HCT116 (cell line): ENCODE results near the gene PDE4B. TPM values are rescaled to one million over a fixed set of nuclear protein-coding genes. Genes with fewer than 3 reads are reported as not detected.

Experiments
- ATAC-seq: fragments of 200-7000 bp; cut with Tn5 transposase; 2 replicates; pipeline ENCODE4 v1.9.1; 2020; ENCODE audit warnings: mild to moderate bottlenecking, moderate library complexity
- BruUV-seq: library from RNA; stranded (reverse); fragments of 400-500 nt; replicated peaks from 2 replicates; lab custom pipeline; 2021; lab: Mats Ljungman, UMichigan
- CTCF ChIA-PET: fragments of 300-600 bp; sonication (Branson Sonifier 250); formaldehyde crosslinking; loops from one replicate; lab custom pipeline; 2021; ENCODE audit warnings: antibody characterized with exemption; lab: Charles Lee
- POLR2A ChIA-PET: fragments of 300-600, 350-600 bp; sonication (Branson Sonifier 250); formaldehyde crosslinking; loops from one replicate; lab custom pipeline; 2021; ENCODE audit warnings: antibody characterized with exemption; lab: Charles Lee
- RAD21 ChIA-PET, 2 experiments: fragments of 300-600 bp; sonication (Branson Sonifier 250); formaldehyde crosslinking; loops; one replicate each; lab custom pipeline; 2023; ENCODE audit warnings: low total read pairs in 2 of 2; ENCODE audit not compliant: uncharacterized antibody in 2 of 2, unreplicated experiment in 2 of 2, low non-redundant PET in 1 of 2; lab: Charles Lee
- DNase-seq: peaks from one replicate; pipeline ENCODE4 v3.0.0-alpha.2; 2010; ENCODE audit warnings: low read depth, low spot score
- H2AFZ ChIP-seq: fragments of 200-600 bp; shearing (Covaris generic), sonication (generic); 2 replicates; pipeline ENCODE4 v1.6.1; 2017; ENCODE audit warnings: low read depth, mixed run types, mixed read lengths, antibody characterized with exemption, low read length; ENCODE audit not compliant: poor library complexity, severe bottlenecking
- H3K27ac ChIP-seq: 2 replicates; pipeline ENCODE4 v1.5.1; 2012; ENCODE audit warnings: low read depth, low read length
- H3K27me3 ChIP-seq: fragments of 200-600 bp; sonication (generic); 2 replicates; pipeline ENCODE4 v1.6.1; 2016; ENCODE audit warnings: mixed run types, low read length, mixed read lengths; ENCODE audit not compliant: insufficient read depth
- H3K36me3 ChIP-seq, 2 experiments: fragments of 200-500 bp in 1 of 2; fragments of 200-600 bp in 1 of 2; sonication (Bioruptor generic) in 1 of 2; sonication (generic) in 1 of 2; 2 replicates each; pipeline versions ENCODE4 v1.5.1 to v1.6.1; 2014 to 2016; ENCODE audit warnings: low read length in 2 of 2, inconsistent platforms in 1 of 2, mixed read lengths in 1 of 2, mixed run types in 1 of 2; ENCODE audit not compliant: insufficient read depth in 2 of 2, control insufficient read depth in 1 of 2
- H3K4me1 ChIP-seq, 2 experiments: fragments of 200-600 bp in 1 of 2; sonication (generic) in 1 of 2; 2 replicates each; pipeline versions ENCODE4 v1.5.1 to v1.6.1; 2012 to 2017; ENCODE audit warnings: low read length in 2 of 2, inconsistent platforms in 1 of 2, mild to moderate bottlenecking in 1 of 2, mixed read lengths in 1 of 2, mixed run types in 1 of 2, moderate library complexity in 1 of 2; ENCODE audit not compliant: insufficient read depth in 2 of 2, control insufficient read depth in 1 of 2
- H3K4me2 ChIP-seq: fragments of 200-600 bp; sonication (generic); 2 replicates; pipeline ENCODE4 v1.6.1; 2017; ENCODE audit warnings: mixed run types, low read length, mixed read lengths
- H3K4me3 ChIP-seq, 2 experiments: fragments of 200-600 bp in 1 of 2; sonication (generic) in 1 of 2; replicated peaks in 1 of 2; 2 replicates each; pipeline ENCODE4 v1.5.1; 2011 to 2016; ENCODE audit warnings: low read length in 2 of 2, control low read depth in 1 of 2, low read depth in 1 of 2, mild to moderate bottlenecking in 1 of 2, mixed read lengths in 1 of 2, mixed run types in 1 of 2
- H3K79me2 ChIP-seq: fragments of 200-600 bp; sonication (generic); 2 replicates; pipeline ENCODE4 v1.6.1; 2017; ENCODE audit warnings: mild to moderate bottlenecking, mixed run types, low read length, moderate library complexity, mixed read lengths; ENCODE audit not compliant: insufficient read depth
- H3K9ac ChIP-seq: fragments of 200-600 bp; sonication (generic); 2 replicates; pipeline ENCODE4 v1.6.1; 2016; ENCODE audit warnings: low read length, mixed read lengths
- H3K9me2 ChIP-seq: fragments of 200-600 bp; sonication (generic), shearing (Covaris generic); 2 replicates; pipeline ENCODE4 v1.6.1; 2017; ENCODE audit warnings: mixed run types, mild to moderate bottlenecking, moderate library complexity; ENCODE audit not compliant: insufficient read depth
- H3K9me3 ChIP-seq, 2 experiments: fragments of 200-500 bp in 1 of 2; fragments of 200-600 bp in 1 of 2; sonication (Bioruptor generic) in 1 of 2; sonication (generic) in 1 of 2; 2 replicates each; pipeline ENCODE4 v1.6.1; 2014 to 2017; ENCODE audit warnings: low read length in 2 of 2, mixed read lengths in 2 of 2, inconsistent platforms in 1 of 2, low read depth in 1 of 2, mild to moderate bottlenecking in 1 of 2, mixed run types in 1 of 2, moderate library complexity in 1 of 2; ENCODE audit not compliant: control insufficient read depth in 1 of 2, insufficient read depth in 1 of 2
- H4K20me1 ChIP-seq: fragments of 200-600 bp; sonication (generic), shearing (Covaris generic); 2 replicates; pipeline ENCODE4 v1.6.1; 2017; ENCODE audit warnings: mixed run types, mild to moderate bottlenecking, moderate library complexity; ENCODE audit not compliant: insufficient read depth
- CBX3 ChIP-seq: IDR thresholded peaks from 2 replicates; pipeline ENCODE4 v1.6.1; 2012; ENCODE audit warnings: low read depth
- CTCF ChIP-seq, 3 experiments: fragments of 200-600 bp in 1 of 3; sonication (generic) in 1 of 3; IDR thresholded peaks in 2 of 3; conservative IDR thresholded peaks in 1 of 3; 2 replicates each; pipeline ENCODE4 v1.5.1; 2012 to 2017; ENCODE audit warnings: low read depth in 2 of 3, low read length in 2 of 3, antibody characterized with exemption in 1 of 3, borderline replicate concordance in 1 of 3, control low read depth in 1 of 3, mild to moderate bottlenecking in 1 of 3, mixed read lengths in 1 of 3, mixed run types in 1 of 3, moderate library complexity in 1 of 3; ENCODE audit not compliant: insufficient read depth in 1 of 3
- POLR2A ChIP-seq: IDR thresholded peaks from 2 replicates; pipeline ENCODE4 v1.7.0; 2011; ENCODE audit warnings: borderline replicate concordance; ENCODE audit not compliant: insufficient read depth, insufficient read length; ENCODE audit errors: extremely low read depth
- POLR2AphosphoS5 ChIP-seq: IDR thresholded peaks from 2 replicates; pipeline ENCODE4 v1.6.1; 2011; ENCODE audit warnings: mild to moderate bottlenecking, low read depth, low read length, moderate library complexity
- SIN3A ChIP-seq: IDR thresholded peaks from 2 replicates; pipeline ENCODE4 v1.6.1; 2012; ENCODE audit warnings: low read depth
- TCF7L2 ChIP-seq: IDR thresholded peaks from 2 replicates; pipeline ENCODE4 v1.7.0; 2011; ENCODE audit warnings: borderline replicate concordance, inconsistent platforms; ENCODE audit not compliant: insufficient read depth, insufficient read length; ENCODE audit errors: extremely low read depth
- ZBTB33 ChIP-seq: IDR thresholded peaks from 2 replicates; pipeline ENCODE4 v1.6.1; 2011; ENCODE audit warnings: mild to moderate bottlenecking, low read length, moderate library complexity; ENCODE audit not compliant: insufficient replicate concordance; ENCODE audit errors: extremely low read depth
- intact Hi-C: fragments of 100-400 bp; cut with micrococcal nuclease; formaldehyde crosslinking; loops from 2 replicates; pipeline ENCODE4 v1.10.0; 2022
- total RNA-seq: library from RNA; stranded (reverse); gene quantifications from one replicate; pipeline ENCODE4 v1.2.1, GENCODE V29; 2021; ENCODE audit not compliant: unreplicated experiment
- TF ChIP-seq, protein P1 (sequence below): IDR thresholded peaks from 2 replicates; pipeline ENCODE4 v1.6.1; 2012

The PDE4B gene
- total RNA-seq, 1 experiment from 2014 or later = 76.9 TPM

GRCh38 chr1:66383168-66383567, 590.5 kb downstream of the PDE4B start:
- no peak for TF ChIP-seq POLR2A
- TF ChIP-seq CBX3 = 0 out of 2 replicates have a peak, but pooled peaks have one; percentile 18
- TF ChIP-seq CTCF (IDR thresholded peaks at IDR 0.05 in 2 of 3, conservative IDR thresholded peaks at IDR 0.05 in 1 of 3; ENCODE audit: borderline replicate concordance in 1 of 3, insufficient read depth in 1 of 3, low read depth in 2 of 3, low read length in 2 of 3) = no peak
- TF ChIP-seq, all 23 proteins: peak for 1
- ChIA-PET POLR2A (no interaction called here), RAD21 (no interaction called here), CTCF (no interaction called here)
- no peaks in the 10 kb centered on the region for H3K4me1 ChIP-seq
- no peaks in the 10 kb centered on the region for H3K36me3 ChIP-seq
- H3K27me3 ChIP-seq = no peaks in the 10 kb centered on the region
- BruUV-seq = no TSS peak
- ATAC-seq (no peak), DNase-seq (no peak)
- no peak overlapping the region for H2AFZ ChIP-seq
- H3K4me2 ChIP-seq = no peak overlapping the region
- intact Hi-C loops = no loop called here
- H4K20me1 ChIP-seq = no peaks in the 10 kb centered on the region
- peaks cover 17 to 18% of the 10 kb centered on the region in 2 experiments; a peak in 2 of 4 replicates for H3K9me3 ChIP-seq
- H3K4me3 ChIP-seq = no peak overlapping the region
- no peak overlapping the region for H3K27ac ChIP-seq
- no peak overlapping the region for H3K9ac ChIP-seq
- H3K79me2 ChIP-seq = no peaks in the 10 kb centered on the region
- H3K9me2 ChIP-seq = no peaks in the 10 kb centered on the region

GRCh38 chr1:66383611-66384010, 590.9 kb downstream of the PDE4B start:
- Histone ChIP-seq H4K20me1 (no peaks in the 10 kb centered on the region), H3K4me3 (no peak overlapping the region), H3K79me2 (no peaks in the 10 kb centered on the region), H3K9me2 (no peaks in the 10 kb centered on the region), H3K27ac (no peak overlapping the region), H3K36me3 (no peaks in the 10 kb centered on the region), H2AFZ (no peak overlapping the region), H3K27me3 (no peaks in the 10 kb centered on the region), H3K4me2 (no peak overlapping the region), H3K9ac (no peak overlapping the region), H3K9me3 (peaks cover 17 to 18% of the 10 kb centered on the region in 2 experiments; a peak in 2 of 4 replicates), H3K4me1 (no peaks in the 10 kb centered on the region)
- intact Hi-C loops = no loop called here
- ChIA-PET RAD21 (no interaction called here), CTCF (no interaction called here), POLR2A (no interaction called here)
- BruUV-seq = no TSS peak
- no peak for ATAC-seq
- no peak for DNase-seq
- TF ChIP-seq, protein P1, sequence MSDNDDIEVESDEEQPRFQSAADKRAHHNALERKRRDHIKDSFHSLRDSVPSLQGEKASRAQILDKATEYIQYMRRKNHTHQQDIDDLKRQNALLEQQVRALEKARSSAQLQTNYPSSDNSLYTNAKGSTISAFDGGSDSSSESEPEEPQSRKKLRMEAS = no peak
- no peak for TF ChIP-seq ZBTB33
- TF ChIP-seq TCF7L2 = no peak
- TF ChIP-seq POLR2AphosphoS5 = no peak
- TF ChIP-seq CTCF (IDR thresholded peaks at IDR 0.05 in 2 of 3, conservative IDR thresholded peaks at IDR 0.05 in 1 of 3; ENCODE audit: borderline replicate concordance in 1 of 3, insufficient read depth in 1 of 3, low read depth in 2 of 3, low read length in 2 of 3) = no peak
- TF ChIP-seq SIN3A = no peak
